Neuronal stem cell (in vitro differentiated cells): ENCODE results near the gene C1QTNF6.

Experiments used
- DNase-seq: peaks from one replicate; pipeline ENCODE4 v3.0.0-alpha.2; 2013; ENCODE audit warnings: low spot score
- H2AFZ ChIP-seq: one replicate; pipeline ENCODE4 v1.6.1; 2013; ENCODE audit warnings: mild to moderate bottlenecking, low read length, inconsistent platforms
- H2AK5ac ChIP-seq: 2 replicates; pipeline ENCODE4 v1.6.1; 2013; ENCODE audit warnings: low read depth, mild to moderate bottlenecking, inconsistent platforms, low read length, moderate library complexity, mixed read lengths
- H2BK120ac ChIP-seq: 2 replicates; pipeline ENCODE4 v1.6.1; 2013; ENCODE audit warnings: low read depth, mild to moderate bottlenecking, inconsistent platforms, low read length, moderate library complexity, mixed read lengths
- H2BK12ac ChIP-seq: one replicate; pipeline ENCODE4 v1.6.1; 2013; ENCODE audit warnings: low read length, inconsistent platforms
- H2BK15ac ChIP-seq: 2 replicates; pipeline ENCODE4 v1.6.1; 2013; ENCODE audit warnings: mild to moderate bottlenecking, low read length, inconsistent platforms, mixed read lengths
- H2BK5ac ChIP-seq: one replicate; pipeline ENCODE4 v1.6.1; 2013; ENCODE audit warnings: inconsistent platforms, mild to moderate bottlenecking, low read length, moderate library complexity
- H3K14ac ChIP-seq: one replicate; pipeline ENCODE4 v1.6.1; 2013; ENCODE audit warnings: low read length, inconsistent platforms
- H3K18ac ChIP-seq: 2 replicates; pipeline ENCODE4 v1.6.1; 2013; ENCODE audit warnings: low read length, inconsistent platforms
- H3K23ac ChIP-seq: 2 replicates; pipeline ENCODE4 v1.6.1; 2013; ENCODE audit warnings: low read depth, mild to moderate bottlenecking, mixed read lengths, low read length, inconsistent platforms; ENCODE audit not compliant: poor library complexity
- H3K27ac ChIP-seq: replicated peaks from 3 replicates; pipeline ENCODE4 v1.5.1; 2013; ENCODE audit warnings: low read length, inconsistent platforms
- H3K27me3 ChIP-seq, 3 experiments: 2 replicates each; pipeline ENCODE4 v1.6.1; 2013; ENCODE audit warnings: low read length in 3 of 3, mild to moderate bottlenecking in 2 of 3, inconsistent platforms in 1 of 3, low read depth in 1 of 3, mixed read lengths in 1 of 3, moderate library complexity in 1 of 3; ENCODE audit not compliant: control insufficient read depth in 3 of 3, insufficient read depth in 3 of 3
- H3K36me3 ChIP-seq, 2 donors: replicated peaks in 1 of 2; 2 replicates each; pipeline ENCODE4 v1.6.1; 2013; ENCODE audit warnings: low read length in 2 of 2; ENCODE audit not compliant: control insufficient read depth in 2 of 2, insufficient read depth in 2 of 2
- H3K4ac ChIP-seq: 2 replicates; pipeline ENCODE4 v1.6.1; 2013; ENCODE audit warnings: inconsistent platforms, mild to moderate bottlenecking, low read length, moderate library complexity
- H3K4me1 ChIP-seq, 2 donors: 1 replicate in 1 of 2; 2 replicates in 1 of 2; pipeline ENCODE4 v1.6.1; 2013; ENCODE audit warnings: low read length in 2 of 2, low read depth in 1 of 2; ENCODE audit not compliant: control insufficient read depth in 2 of 2, insufficient read depth in 1 of 2
- H3K4me2 ChIP-seq: one replicate; pipeline ENCODE4 v1.6.1; 2013; ENCODE audit warnings: mild to moderate bottlenecking, low read length, inconsistent platforms; ENCODE audit not compliant: insufficient read depth, poor library complexity, severe bottlenecking
- H3K4me3 ChIP-seq, 2 donors: 2 replicates each; pipeline ENCODE4 v1.5.1; 2013; ENCODE audit warnings: low read length in 2 of 2, mild to moderate bottlenecking in 2 of 2, inconsistent platforms in 1 of 2, moderate library complexity in 1 of 2
- H3K79me1 ChIP-seq: one replicate; pipeline ENCODE4 v1.6.1; 2013; ENCODE audit warnings: low read depth, mild to moderate bottlenecking, inconsistent platforms, low read length, moderate library complexity
- H3K9ac ChIP-seq: one replicate; pipeline ENCODE4 v1.6.1; 2013; ENCODE audit warnings: mild to moderate bottlenecking, low read depth, low read length, inconsistent platforms; ENCODE audit not compliant: poor library complexity
- H3K9me3 ChIP-seq, 2 donors: replicated peaks in 1 of 2; 2 replicates each; pipeline versions ENCODE3 to v1.6.1; 2013; ENCODE audit warnings: low read length in 2 of 2, mild to moderate bottlenecking in 2 of 2, inconsistent platforms in 1 of 2, low read depth in 1 of 2, mixed read lengths in 1 of 2, moderate library complexity in 1 of 2; ENCODE audit not compliant: control insufficient read depth in 2 of 2, insufficient read depth in 1 of 2
- H4K8ac ChIP-seq: one replicate; pipeline ENCODE4 v1.6.1; 2013; ENCODE audit warnings: low read depth, mild to moderate bottlenecking, inconsistent platforms, low read length, moderate library complexity
- H4K91ac ChIP-seq: one replicate; pipeline ENCODE4 v1.6.1; 2013; ENCODE audit warnings: low read length, low read depth, mild to moderate bottlenecking, inconsistent platforms; ENCODE audit not compliant: poor library complexity
- WGBS, 2 donors: extraction: QIAGEN DNeasy Blood & Tissue Kit; methylation state at CpG; one replicate each; pipeline ENCODE4 v1.1.7; 2013; ENCODE audit warnings: missing lambda C conversion rate in 2 of 2, mixed read lengths in 1 of 2; ENCODE audit not compliant: insufficient read length in 2 of 2, insufficient replicate concordance in 1 of 2; ENCODE audit errors: extremely low coverage in 2 of 2; 5-methylcytosine and 5-hydroxymethylcytosine counted together

The C1QTNF6 gene

GRCh38 chr22:37182101-37182948, 5.7 kb downstream of the C1QTNF6 start:
- H3K18ac ChIP-seq = peak overlapping the region; percentile 62
- H2AK5ac ChIP-seq = peak overlapping the region; percentile 42
- no peak overlapping the region for H3K27ac ChIP-seq
- peak overlapping the region; percentile 17 for H2BK120ac ChIP-seq
- no peak overlapping the region for H4K91ac ChIP-seq
- no peak overlapping the region for H3K4ac ChIP-seq
- no peaks in the 10 kb centered on the region for H3K9me3 ChIP-seq
- H3K23ac ChIP-seq = peak overlapping the region; percentile 86
- H3K79me1 ChIP-seq = no peaks in the 10 kb centered on the region
- H2BK15ac ChIP-seq = peak overlapping the region; percentile 22
- no peak overlapping the region for H2AFZ ChIP-seq
- WGBS, 2 donors = no CpG with 5 or more reads among the region's 37 CpGs
- peaks cover 11 to 15% of the 10 kb centered on the region in 2 donors for H3K4me1 ChIP-seq
- H3K4me3 ChIP-seq = no peak overlapping the region
- H3K14ac ChIP-seq = no peak overlapping the region
- H2BK5ac ChIP-seq = no peak overlapping the region
- H3K27me3 ChIP-seq = no peaks in the 10 kb centered on the region
- H4K8ac ChIP-seq = no peak overlapping the region
- H3K36me3 ChIP-seq = peaks cover 0 to 66% of the 10 kb centered on the region in 2 donors
- H2BK12ac ChIP-seq = no peak overlapping the region
- H3K9ac ChIP-seq = peak overlapping the region; percentile 13
- no peak overlapping the region for H3K4me2 ChIP-seq
- no peak for DNase-seq

- no peak overlapping the region for H3K23ac ChIP-seq
- no peaks in the 10 kb centered on the region for H3K27me3 ChIP-seq
- no peak overlapping the region for H2AK5ac ChIP-seq
- peaks cover 0 to 66% of the 10 kb centered on the region in 2 donors for H3K36me3 ChIP-seq
- DNase-seq = no peak
- no peak overlapping the region for H2BK5ac ChIP-seq
- no peak overlapping the region for H4K8ac ChIP-seq
- H2BK15ac ChIP-seq = no peak overlapping the region
- no peak overlapping the region for H3K18ac ChIP-seq
- no peak overlapping the region for H3K4me2 ChIP-seq
- no peak overlapping the region for H2BK12ac ChIP-seq
- no peak overlapping the region for H3K14ac ChIP-seq
- peaks cover 11 to 12% of the 10 kb centered on the region in 2 donors for H3K4me1 ChIP-seq
- H2AFZ ChIP-seq = no peak overlapping the region
- no peak overlapping the region for H3K9ac ChIP-seq
- no peaks in the 10 kb centered on the region for H3K79me1 ChIP-seq
- H3K4me3 ChIP-seq = no peak overlapping the region
- no peak overlapping the region for H3K27ac ChIP-seq
- no peak overlapping the region for H4K91ac ChIP-seq
- H3K4ac ChIP-seq = no peak overlapping the region
- H3K9me3 ChIP-seq = no peaks in the 10 kb centered on the region
- no CpG with 5 or more reads among the region's 4 CpGs for WGBS, 2 donors
- no peak overlapping the region for H2BK120ac ChIP-seq
These were observed 6.4 kb downstream of the C1QTNF6 start for GRCh38 chr22:37181681-37182080.

GRCh38 chr22:37180531-37181231, 7.4 kb downstream of the C1QTNF6 start:
- peak overlapping the region; percentile 57 for H2BK15ac ChIP-seq
- no peak overlapping the region for H3K27ac ChIP-seq
- H2BK120ac ChIP-seq = no peak overlapping the region
- no peak overlapping the region for H3K14ac ChIP-seq
- peaks cover 12 to 13% of the 10 kb centered on the region in 2 donors for H3K4me1 ChIP-seq
- no peaks in the 10 kb centered on the region for H3K27me3 ChIP-seq
- no peak for DNase-seq
- H2BK12ac ChIP-seq = no peak overlapping the region
- peak overlapping the region; percentile 53 for H2AK5ac ChIP-seq
- no CpG with 5 or more reads among the region's 15 CpGs for WGBS, 2 donors
- no peak overlapping the region for H3K4ac ChIP-seq
- H3K9ac ChIP-seq = no peak overlapping the region
- H3K4me2 ChIP-seq = no peak overlapping the region
- no peak overlapping the region for H3K18ac ChIP-seq
- H3K9me3 ChIP-seq = no peaks in the 10 kb centered on the region
- H4K8ac ChIP-seq = no peak overlapping the region
- H4K91ac ChIP-seq = no peak overlapping the region
- H2BK5ac ChIP-seq = no peak overlapping the region
- peaks cover 0 to 61% of the 10 kb centered on the region in 2 donors for H3K36me3 ChIP-seq
- H3K23ac ChIP-seq = no peak overlapping the region
- no peaks in the 10 kb centered on the region for H3K79me1 ChIP-seq
- H2AFZ ChIP-seq = no peak overlapping the region
- H3K4me3 ChIP-seq = no peak overlapping the region
